AG04449 (cell line): Measurements from ENCODE around the gene IFT122.

Source experiments
- CTCF ChIA-PET: fragments of 350-600 bp; formaldehyde crosslinking; extraction: SDS; loops from one replicate; lab custom pipeline; 2021; ENCODE audit warnings: antibody characterized with exemption; lab: Yijun Ruan, JAX
- POLR2A ChIA-PET: fragments of 400-600, 350-600 bp; formaldehyde crosslinking; extraction: SDS; loops from one replicate; lab custom pipeline; 2020; ENCODE audit warnings: antibody characterized with exemption, inconsistent platforms; lab: Yijun Ruan, JAX
- DNase-seq: peaks from one replicate; pipeline ENCODE4 v3.0.0-alpha.2; 2010; ENCODE audit warnings: low read depth, low spot score
- H3K4me3 ChIP-seq: 2 replicates; pipeline ENCODE4 v1.5.1; 2011; ENCODE audit warnings: low read depth, mild to moderate bottlenecking, control low read depth, low read length
- TF ChIP-seq, protein P1 (sequence below): IDR thresholded peaks from one replicate; pipeline ENCODE4 v1.5.1; 2011; ENCODE audit warnings: mild to moderate bottlenecking, moderate library complexity, low read length, control low read depth, inconsistent platforms; ENCODE audit not compliant: insufficient read depth; ENCODE audit errors: missing control alignments

Gene IFT122

GRCh38 chr3:129467932-129468331 is 27.9 kb downstream of the IFT122 start:
- POLR2A ChIA-PET = no interaction called here
- DNase-seq = no peak
- no peak overlapping the region for H3K4me3 ChIP-seq
- CTCF ChIA-PET = interaction anchor here (0.7 kb wide), 1 partner anchor 10 kb away, joined by 3 read pairs; no protein-coding TSS in a partner anchor
- TF ChIP-seq, protein P1, sequence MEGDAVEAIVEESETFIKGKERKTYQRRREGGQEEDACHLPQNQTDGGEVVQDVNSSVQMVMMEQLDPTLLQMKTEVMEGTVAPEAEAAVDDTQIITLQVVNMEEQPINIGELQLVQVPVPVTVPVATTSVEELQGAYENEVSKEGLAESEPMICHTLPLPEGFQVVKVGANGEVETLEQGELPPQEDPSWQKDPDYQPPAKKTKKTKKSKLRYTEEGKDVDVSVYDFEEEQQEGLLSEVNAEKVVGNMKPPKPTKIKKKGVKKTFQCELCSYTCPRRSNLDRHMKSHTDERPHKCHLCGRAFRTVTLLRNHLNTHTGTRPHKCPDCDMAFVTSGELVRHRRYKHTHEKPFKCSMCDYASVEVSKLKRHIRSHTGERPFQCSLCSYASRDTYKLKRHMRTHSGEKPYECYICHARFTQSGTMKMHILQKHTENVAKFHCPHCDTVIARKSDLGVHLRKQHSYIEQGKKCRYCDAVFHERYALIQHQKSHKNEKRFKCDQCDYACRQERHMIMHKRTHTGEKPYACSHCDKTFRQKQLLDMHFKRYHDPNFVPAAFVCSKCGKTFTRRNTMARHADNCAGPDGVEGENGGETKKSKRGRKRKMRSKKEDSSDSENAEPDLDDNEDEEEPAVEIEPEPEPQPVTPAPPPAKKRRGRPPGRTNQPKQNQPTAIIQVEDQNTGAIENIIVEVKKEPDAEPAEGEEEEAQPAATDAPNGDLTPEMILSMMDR = no peak

- ChIA-PET POLR2A (no interaction called here), CTCF (interaction anchor here (1.6 kb wide), 1 partner anchor 21 kb away, joined by 7 read pairs; no protein-coding TSS in a partner anchor)
- no peak for DNase-seq
- TF ChIP-seq, protein P1 = no peak
- H3K4me3 ChIP-seq = no peak overlapping the region
Measured at GRCh38 chr3:129469026-129469425, 29.0 kb downstream of the IFT122 start.

DNA sequence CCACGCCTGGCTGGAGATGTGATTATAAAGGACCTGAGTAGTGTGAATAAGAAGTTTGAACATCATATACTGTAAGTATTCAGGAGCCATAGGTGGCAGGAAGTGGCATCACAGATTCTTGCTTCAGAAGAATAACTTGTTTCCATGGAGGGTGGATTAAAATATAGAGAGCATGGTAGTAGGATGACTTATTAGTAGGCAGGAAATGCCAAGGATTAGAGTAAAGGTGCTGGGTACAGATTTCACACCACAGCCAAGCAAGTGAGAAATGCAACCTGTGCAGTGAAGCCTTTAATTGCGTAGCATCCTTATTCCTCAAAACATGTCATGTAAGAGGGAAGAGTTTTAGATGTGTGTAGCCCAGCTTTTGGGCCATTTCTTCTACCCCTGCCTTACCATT is 30.8 kb downstream of the IFT122 start:
- DNase-seq = no peak
- no peak overlapping the region for H3K4me3 ChIP-seq
- TF ChIP-seq, protein P1 = no peak
- POLR2A ChIA-PET = no interaction called here
- CTCF ChIA-PET = no interaction called here

DNA sequence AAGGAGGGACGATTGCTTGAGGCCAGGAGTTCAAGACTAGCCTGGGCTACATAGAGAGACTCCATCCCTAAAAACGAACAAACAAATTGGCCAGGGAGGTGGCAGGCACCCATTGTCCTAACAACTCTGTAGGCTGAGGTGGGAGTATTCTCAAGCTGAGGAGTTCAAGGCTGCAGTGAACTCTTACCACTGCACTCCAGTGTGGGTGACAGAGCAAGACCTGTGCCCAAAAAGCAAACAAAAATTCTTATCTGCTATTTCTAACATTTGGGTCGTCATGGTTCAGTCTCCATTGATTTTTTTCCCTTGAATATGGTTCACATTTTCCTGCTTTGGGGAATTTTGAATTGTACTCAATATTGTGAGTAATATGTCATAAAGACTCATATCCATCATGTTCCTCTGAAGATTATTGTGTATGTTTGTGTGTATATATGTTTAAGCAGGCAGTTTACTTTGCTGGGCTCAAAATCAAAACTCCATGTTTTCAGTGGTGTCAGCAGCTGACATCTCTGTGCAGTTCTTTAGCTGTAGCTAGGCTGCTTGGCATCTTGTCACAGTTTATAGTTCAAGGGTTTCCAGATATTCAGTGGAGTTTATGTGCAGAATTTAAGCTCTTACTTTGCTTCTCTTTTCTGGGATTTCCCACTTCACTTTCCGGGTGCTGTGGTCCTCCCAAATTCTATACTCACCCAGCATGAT is 33.2 kb downstream of the IFT122 start:
- TF ChIP-seq, protein P1 = no peak
- CTCF ChIA-PET = interaction anchor here (1.0 to 1.3 kb wide), 3 partner anchors 7 to 19 kb away, joined by 3 to 5 read pairs (median 4); no protein-coding TSS in a partner anchor
- no peak overlapping the region for H3K4me3 ChIP-seq
- DNase-seq = no peak
- POLR2A ChIA-PET = no interaction called here

GRCh38 chr3:129473769-129474152 is 33.7 kb downstream of the IFT122 start:
- H3K4me3 ChIP-seq = no peak overlapping the region
- no peak for DNase-seq
- TF ChIP-seq, protein P1 = no peak
- ChIA-PET POLR2A (no interaction called here), CTCF (interaction anchor here (1.0 kb wide), 1 partner anchor 19 kb away, joined by 3 read pairs; no protein-coding TSS in a partner anchor)

GRCh38 chr3:129474984-129475804 is 35.2 kb downstream of the IFT122 start:
- POLR2A ChIA-PET = no interaction called here
- DNase-seq = no peak
- H3K4me3 ChIP-seq = no peak overlapping the region
- TF ChIP-seq, protein P1 = no peak
- CTCF ChIA-PET = interaction anchor here (0.6 to 2.4 kb wide), 7 partner anchors 10 to 460 kb away, joined by 3 to 9 read pairs (median 6); partner anchors contain the start of gene MBD4
